Testis (tissue), 3 donors: Measurements from ENCODE around the gene PHF21A. TPM values are rescaled to one million over a fixed set of nuclear protein-coding genes. Genes with fewer than 3 reads are reported as not detected.

Experiments used
- DNase-seq: peaks from one replicate; pipeline ENCODE4 v3.0.0-alpha.2; 2019
- H3K27ac ChIP-seq, 2 donors: fragments of 200-600 bp; sonication (generic); one replicate each; pipeline ENCODE4 v1.5.1; 2019
- H3K27me3 ChIP-seq: fragments of 200-600 bp; sonication (generic); one replicate; pipeline ENCODE4 v1.5.1; 2019
- H3K36me3 ChIP-seq: fragments of 200-600 bp; sonication (generic); one replicate; pipeline ENCODE4 v1.5.1; 2017; ENCODE audit warnings: low read depth; ENCODE audit errors: missing control alignments
- H3K4me1 ChIP-seq: fragments of 200-600 bp; sonication (generic); one replicate; pipeline ENCODE4 v1.5.1; 2019
- H3K4me3 ChIP-seq, 2 donors: fragments of 200-600 bp; sonication (generic); one replicate each; pipeline ENCODE4 v1.5.1; 2017 to 2019
- H3K9me3 ChIP-seq: fragments of 200-600 bp; sonication (generic); one replicate; pipeline ENCODE4 v1.5.1; 2017
- POLR2A ChIP-seq: fragments of 450-650 bp; IDR thresholded peaks from one replicate; pipeline ENCODE4 v1.6.1; 2017; ENCODE audit warnings: antibody characterized with exemption, mild to moderate bottlenecking, moderate library complexity
- WGBS, 2 donors: methylation state at CpG; one replicate each; pipeline ENCODE4 v1.1.5; 2018; 5-methylcytosine and 5-hydroxymethylcytosine counted together
- intact Hi-C: fragments of 100-400 bp; cut with DNase I; formaldehyde crosslinking; loops from one replicate; pipeline ENCODE4 v1.15.1; 2023; ENCODE audit warnings: low total_unique reads
- polyA plus RNA-seq: library from polyadenylated mRNA; stranded (reverse); fragments of 350-450 nt; fragmentation: Illumina TruSeq; extraction: RNeasy Lipid Tissue Mini Kit (QIAGEN cat#74804); gene quantifications from one replicate; pipeline ENCODE4 v1.2.3, GENCODE V29; 2014; ENCODE audit warnings: low read depth, low replicate concordance; ENCODE audit not compliant: insufficient read depth
- total RNA-seq, 2 donors: library from RNA; depleted of rRNA; stranded (reverse); fragments of >200 nt; gene quantifications; one replicate each; pipeline ENCODE4 v1.2.3, GENCODE V29; 2016
- TF ChIP-seq, protein P1 (sequence below), 3 experiments: fragments of 450-650 bp in 2 of 3; fragments of 200-600 bp in 1 of 3; sonication (generic) in 1 of 3; IDR thresholded peaks; one replicate each; pipeline ENCODE4 v1.5.1; 2016 to 2019; ENCODE audit warnings: antibody characterized with exemption in 3 of 3, mild to moderate bottlenecking in 2 of 3, moderate library complexity in 1 of 3

Gene PHF21A
- total and polyA plus RNA-seq, 3 donors from 2014 or later, result 53.5 to 83.2 (median 56.6) TPM

DNA sequence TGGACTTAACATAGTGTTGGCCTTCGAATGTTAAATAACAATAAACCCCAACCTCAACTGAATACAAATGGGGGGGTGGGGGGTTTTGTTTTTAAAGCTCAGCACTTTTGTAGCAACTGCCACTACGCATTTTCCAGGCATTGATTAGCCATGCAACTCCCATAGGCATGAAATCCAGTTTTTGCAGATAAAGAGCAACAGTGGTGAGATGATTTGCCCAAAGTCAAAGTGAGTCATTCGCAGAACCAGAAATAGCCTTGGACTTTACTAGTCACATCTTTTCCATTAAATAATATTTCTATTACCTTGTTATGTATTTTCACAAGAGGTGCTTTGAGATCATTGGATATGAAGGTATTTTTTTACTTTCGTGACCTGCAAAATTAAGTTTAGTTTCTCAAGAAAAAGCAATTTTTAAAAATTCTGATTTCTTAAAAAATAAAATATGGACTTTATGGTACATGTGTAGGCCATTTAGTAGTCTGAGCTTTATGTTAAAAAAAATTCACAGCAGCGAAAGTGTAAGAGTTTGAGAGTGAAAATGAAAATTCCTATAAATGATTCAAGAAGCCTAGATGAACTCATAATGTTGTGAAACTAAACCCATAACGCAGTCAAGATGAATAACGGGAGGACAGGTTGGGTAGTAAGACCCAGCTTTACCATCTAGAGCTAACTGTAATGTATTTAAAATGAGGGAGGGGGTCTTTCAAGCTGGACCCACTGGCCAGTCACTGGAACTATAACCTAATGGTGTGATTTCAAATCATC lies 1.9 kb upstream of the PHF21A start:
- no peak for DNase-seq
- TF ChIP-seq, protein P1, sequence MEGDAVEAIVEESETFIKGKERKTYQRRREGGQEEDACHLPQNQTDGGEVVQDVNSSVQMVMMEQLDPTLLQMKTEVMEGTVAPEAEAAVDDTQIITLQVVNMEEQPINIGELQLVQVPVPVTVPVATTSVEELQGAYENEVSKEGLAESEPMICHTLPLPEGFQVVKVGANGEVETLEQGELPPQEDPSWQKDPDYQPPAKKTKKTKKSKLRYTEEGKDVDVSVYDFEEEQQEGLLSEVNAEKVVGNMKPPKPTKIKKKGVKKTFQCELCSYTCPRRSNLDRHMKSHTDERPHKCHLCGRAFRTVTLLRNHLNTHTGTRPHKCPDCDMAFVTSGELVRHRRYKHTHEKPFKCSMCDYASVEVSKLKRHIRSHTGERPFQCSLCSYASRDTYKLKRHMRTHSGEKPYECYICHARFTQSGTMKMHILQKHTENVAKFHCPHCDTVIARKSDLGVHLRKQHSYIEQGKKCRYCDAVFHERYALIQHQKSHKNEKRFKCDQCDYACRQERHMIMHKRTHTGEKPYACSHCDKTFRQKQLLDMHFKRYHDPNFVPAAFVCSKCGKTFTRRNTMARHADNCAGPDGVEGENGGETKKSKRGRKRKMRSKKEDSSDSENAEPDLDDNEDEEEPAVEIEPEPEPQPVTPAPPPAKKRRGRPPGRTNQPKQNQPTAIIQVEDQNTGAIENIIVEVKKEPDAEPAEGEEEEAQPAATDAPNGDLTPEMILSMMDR (IDR thresholded peaks at IDR 0.05), result no peak
- TF ChIP-seq POLR2A, result no peak
- Histone ChIP-seq H3K9me3 (no peaks in the 10 kb centered on the region), H3K27ac (peak overlapping the region in 1 of 2 donors; percentile 91), H3K36me3 (no peaks in the 10 kb centered on the region), H3K27me3 (no peaks in the 10 kb centered on the region), H3K4me1 (peaks cover 4% of the 10 kb centered on the region), H3K4me3 (no peak overlapping the region)
- intact Hi-C loops, result no loop called here
- 37 to 53% methylated on average over 7 of the region's 7 CpGs for WGBS, 2 donors

DNA sequence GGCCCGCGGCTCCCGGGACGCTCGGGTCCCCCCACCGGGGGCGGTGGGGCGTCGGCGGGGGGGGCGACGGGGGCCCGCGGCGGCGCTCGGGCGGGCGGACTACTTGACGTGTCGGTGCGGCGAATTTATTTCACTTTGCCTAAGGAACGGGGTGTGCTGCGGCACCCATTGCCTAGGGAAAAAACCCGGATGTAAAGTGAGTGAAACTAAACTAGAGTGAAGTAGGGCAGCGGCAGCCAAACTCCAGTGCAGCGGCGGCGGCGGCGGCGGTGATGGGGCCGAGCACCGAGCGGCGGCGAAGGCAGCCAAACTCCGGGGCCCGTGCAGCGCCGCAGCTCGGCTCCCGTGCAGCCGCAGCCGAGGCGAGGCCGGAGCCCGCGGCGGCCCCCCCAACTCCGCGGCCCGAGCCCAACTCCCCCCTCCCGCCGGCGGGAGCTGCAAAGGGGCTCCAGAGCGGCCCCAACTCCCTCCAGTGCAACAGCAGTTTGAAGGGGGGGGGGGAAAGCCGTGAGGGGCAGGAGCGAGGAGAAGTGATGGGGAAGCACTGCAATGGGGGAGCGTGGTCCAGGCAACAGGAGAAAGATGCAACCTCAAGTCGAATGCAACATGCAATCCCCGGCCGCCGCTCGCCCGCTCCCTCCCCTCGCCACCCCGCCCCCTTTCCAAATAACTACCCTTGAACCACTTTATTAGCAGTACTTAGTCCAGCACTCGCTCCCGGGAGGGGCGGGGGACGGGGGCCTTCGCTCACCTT lies 647 bp upstream of the PHF21A start:
- intact Hi-C loops, result no loop called here
- Histone ChIP-seq H3K4me1 (peaks cover 12% of the 10 kb centered on the region), H3K36me3 (no peaks in the 10 kb centered on the region), H3K4me3 (peak overlapping the region; percentile 75 to 76), H3K27me3 (no peaks in the 10 kb centered on the region), H3K9me3 (no peaks in the 10 kb centered on the region), H3K27ac (peak overlapping the region; percentile 66 to 91)
- TF ChIP-seq, protein P1 (IDR thresholded peaks at IDR 0.05), result no peak
- TF ChIP-seq POLR2A, result no peak
- DNase-seq, result peak; percentile 89
- 1% methylated on average over 14 to 68 of the region's 74 CpGs for WGBS, 2 donors

DNA sequence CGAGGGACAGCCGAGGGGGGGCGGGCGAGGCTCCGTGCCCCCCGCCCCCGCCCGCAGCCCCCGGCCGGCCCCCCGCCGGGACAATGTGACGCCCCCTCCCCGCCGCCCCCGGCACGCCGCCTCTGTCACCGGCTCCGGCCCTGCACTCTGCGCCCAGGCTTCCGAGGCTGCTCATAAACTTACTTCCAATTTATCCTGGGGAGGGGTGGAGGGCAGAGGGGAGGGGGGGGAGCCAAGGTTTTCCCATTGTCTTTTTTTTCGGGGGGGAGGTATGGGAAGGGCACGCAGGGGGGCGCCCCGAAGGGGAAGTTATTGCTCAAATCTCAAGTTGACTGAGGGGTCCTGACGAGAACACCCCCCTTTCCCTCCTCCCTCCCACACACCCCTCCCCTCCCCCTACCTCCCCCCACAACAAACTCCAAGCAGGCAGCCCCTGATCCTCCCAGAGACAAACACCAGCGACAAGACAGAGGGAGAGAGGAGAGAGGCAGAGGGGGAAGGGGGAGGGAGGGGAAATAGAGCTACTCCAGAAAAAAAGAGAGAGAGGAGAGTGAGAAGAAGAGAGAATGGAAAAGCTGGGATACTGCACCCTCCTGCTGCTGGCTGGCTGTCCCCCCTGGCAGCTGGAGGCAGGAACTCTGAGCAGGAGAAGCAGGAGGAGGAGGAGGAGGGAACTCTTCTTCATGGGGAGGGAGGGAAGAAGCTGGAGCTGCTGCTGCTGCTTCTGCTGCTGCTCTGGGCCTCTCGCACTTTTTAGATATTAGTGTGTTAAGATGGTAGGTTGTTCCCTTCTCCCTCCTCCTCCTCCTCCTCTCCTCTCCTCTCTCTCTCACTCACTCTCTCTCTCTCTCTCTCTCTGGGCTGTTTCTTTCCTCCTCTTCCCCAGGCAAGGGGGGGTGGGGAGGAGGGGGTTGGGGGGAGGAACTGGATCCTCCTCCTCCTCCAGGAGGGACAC lies 631 bp downstream of the PHF21A start:
- 1 to 5% methylated on average over 7 to 28 of the region's 29 CpGs for WGBS, 2 donors
- Histone ChIP-seq H3K4me3 (peak overlapping the region; percentile 74 to 75), H3K27me3 (no peaks in the 10 kb centered on the region), H3K9me3 (no peaks in the 10 kb centered on the region), H3K36me3 (no peaks in the 10 kb centered on the region), H3K27ac (peak overlapping the region; percentile 91 to 96), H3K4me1 (peaks cover 25% of the 10 kb centered on the region)
- intact Hi-C loops, result no loop called here
- TF ChIP-seq, protein P1 (IDR thresholded peaks at IDR 0.05), result no peak
- TF ChIP-seq POLR2A, result no peak
- peak; percentile 61 for DNase-seq

DNA sequence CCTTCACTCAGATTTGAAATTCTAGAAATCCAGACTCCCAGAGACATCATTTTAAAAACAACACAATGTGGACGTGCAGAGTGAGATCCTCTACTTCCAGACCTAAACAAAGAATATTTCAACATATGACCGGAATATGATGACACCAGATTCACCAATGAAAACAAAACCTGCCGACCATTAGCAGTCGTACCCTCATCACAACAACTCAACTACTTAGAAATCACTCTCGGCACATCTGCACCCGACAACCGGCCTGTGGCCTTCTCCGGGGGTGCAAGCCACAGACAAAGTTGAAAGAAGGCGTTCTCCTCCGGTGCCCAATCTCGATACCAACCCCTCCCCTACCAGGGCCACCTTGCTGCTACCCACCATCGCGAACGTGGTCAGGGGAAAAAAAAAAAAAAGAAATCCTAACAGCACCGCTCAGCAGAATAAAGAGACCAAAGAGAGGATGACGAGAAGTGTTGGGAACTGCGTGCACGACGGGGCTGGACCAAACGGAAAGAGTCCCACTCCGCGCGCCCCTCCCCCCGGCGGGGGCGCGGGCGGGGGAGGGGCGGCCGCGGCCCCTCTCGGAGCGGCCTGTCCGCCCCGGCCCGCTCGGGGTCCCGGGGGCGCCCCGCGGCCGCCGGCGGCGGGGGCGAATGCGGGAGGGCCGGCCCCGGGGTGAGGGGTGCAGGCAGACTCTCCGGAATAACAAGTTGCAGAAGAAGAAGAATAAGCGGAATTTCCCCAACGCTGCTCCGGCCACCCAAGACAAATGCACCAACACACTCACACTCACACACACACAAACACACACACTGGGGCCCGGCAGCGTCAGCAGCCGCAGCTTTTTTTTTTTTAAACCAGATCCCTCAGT lies 1.7 kb downstream of the PHF21A start:
- peak overlapping the region; percentile 91 to 96 for H3K27ac ChIP-seq
- H3K27me3 ChIP-seq, result no peaks in the 10 kb centered on the region
- H3K36me3 ChIP-seq, result no peaks in the 10 kb centered on the region
- WGBS, 2 donors, result 0 to 1% methylated on average over 35 to 52 of the region's 56 CpGs
- H3K9me3 ChIP-seq, result no peaks in the 10 kb centered on the region
- peak; percentile 62 for DNase-seq
- no peak for TF ChIP-seq POLR2A
- TF ChIP-seq, protein P1 (IDR thresholded peaks at IDR 0.05), result no peak
- intact Hi-C loops, result no loop called here
- H3K4me1 ChIP-seq, result peaks cover 29% of the 10 kb centered on the region
- H3K4me3 ChIP-seq, result peak overlapping the region; percentile 74 to 75
